SU-DHL-6 (cell line): ENCODE data around the gene PKD1.
"Not testable (repeated sequence)": the region's sequence is repeated elsewhere in the genome, so short reads cannot be mapped to it uniquely, and the experiment has no call there.

Experiments used
- EZH2phosphoT487 ChIP-seq: fragments of 200-600 bp; sonication (generic), shearing (Covaris generic); conservative IDR thresholded peaks from 2 replicates; pipeline ENCODE4 v1.6.1; 2018; ENCODE audit warnings: mild to moderate bottlenecking, antibody characterized with exemption, low read length, moderate library complexity, mixed read lengths
- TF ChIP-seq, protein P1 (sequence below): fragments of 200-600 bp; sonication (generic); IDR thresholded peaks from one replicate; pipeline ENCODE4 v1.5.1; 2017; ENCODE audit warnings: antibody characterized with exemption, mild to moderate bottlenecking, low read length, moderate library complexity; ENCODE audit not compliant: insufficient read depth, poor library complexity, severe bottlenecking

DNA sequence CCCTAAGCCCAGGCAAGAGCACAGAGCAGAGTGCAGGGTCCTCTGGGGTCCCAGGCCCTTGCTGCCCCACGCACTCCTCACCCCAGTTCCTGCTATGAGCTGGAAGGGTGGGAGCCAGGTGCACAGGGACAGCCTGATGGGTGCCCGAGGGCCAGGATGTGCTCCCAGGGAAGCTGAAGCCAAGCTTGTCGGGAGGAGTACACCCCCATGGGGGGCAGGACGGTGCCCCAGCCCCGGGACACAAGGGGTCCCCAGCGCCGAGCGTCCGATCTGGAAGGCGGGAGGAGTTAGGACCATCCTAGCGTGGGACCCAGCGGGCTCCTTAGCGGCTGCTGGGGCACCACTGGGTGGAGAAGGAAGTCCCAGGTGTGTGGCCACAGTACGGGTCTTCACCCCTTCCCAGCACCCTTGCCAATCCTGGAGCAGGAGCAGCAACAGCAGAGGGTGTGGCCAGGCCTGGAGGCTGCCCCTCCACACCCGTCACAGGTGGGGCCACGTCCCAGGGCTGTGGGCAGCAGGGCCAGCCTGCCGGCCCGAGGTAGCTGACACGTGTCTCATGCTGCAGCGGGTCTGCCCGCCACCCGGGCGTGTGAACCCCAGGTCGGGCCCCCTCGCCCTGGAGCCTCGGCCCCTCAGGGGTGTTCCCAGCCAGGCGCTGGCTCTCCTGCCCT is 11.9 kb downstream of the PKD1 start:
- TF ChIP-seq, protein P1, sequence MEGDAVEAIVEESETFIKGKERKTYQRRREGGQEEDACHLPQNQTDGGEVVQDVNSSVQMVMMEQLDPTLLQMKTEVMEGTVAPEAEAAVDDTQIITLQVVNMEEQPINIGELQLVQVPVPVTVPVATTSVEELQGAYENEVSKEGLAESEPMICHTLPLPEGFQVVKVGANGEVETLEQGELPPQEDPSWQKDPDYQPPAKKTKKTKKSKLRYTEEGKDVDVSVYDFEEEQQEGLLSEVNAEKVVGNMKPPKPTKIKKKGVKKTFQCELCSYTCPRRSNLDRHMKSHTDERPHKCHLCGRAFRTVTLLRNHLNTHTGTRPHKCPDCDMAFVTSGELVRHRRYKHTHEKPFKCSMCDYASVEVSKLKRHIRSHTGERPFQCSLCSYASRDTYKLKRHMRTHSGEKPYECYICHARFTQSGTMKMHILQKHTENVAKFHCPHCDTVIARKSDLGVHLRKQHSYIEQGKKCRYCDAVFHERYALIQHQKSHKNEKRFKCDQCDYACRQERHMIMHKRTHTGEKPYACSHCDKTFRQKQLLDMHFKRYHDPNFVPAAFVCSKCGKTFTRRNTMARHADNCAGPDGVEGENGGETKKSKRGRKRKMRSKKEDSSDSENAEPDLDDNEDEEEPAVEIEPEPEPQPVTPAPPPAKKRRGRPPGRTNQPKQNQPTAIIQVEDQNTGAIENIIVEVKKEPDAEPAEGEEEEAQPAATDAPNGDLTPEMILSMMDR, result not testable (repeated sequence)
- TF ChIP-seq EZH2phosphoT487, result not testable (repeated sequence)
